HepG2 (cell line): Measurements from ENCODE around the gene KHK. TPM values are rescaled to one million over a fixed set of nuclear protein-coding genes. Genes with fewer than 3 reads are reported as not detected.
A peak's percentile ranks its signal among the peaks of the same experiment; 100 is the strongest.

ENCODE experiments used
- ATAC-seq: fragments of 200-7000 bp; cut with Tn5 transposase; 3 replicates; pipeline ENCODE4 v1.9.1; 2020; ENCODE audit warnings: mild to moderate bottlenecking, moderate library complexity
- BruUV-seq: library from RNA; stranded (reverse); fragments of 400-500 nt; replicated peaks from 2 replicates; lab custom pipeline; 2021; lab: Mats Ljungman, UMichigan
- CTCF ChIA-PET: fragments of 300-600 bp; formaldehyde crosslinking; extraction: SDS; loops from one replicate; lab custom pipeline; 2021; ENCODE audit warnings: low total read pairs, inconsistent platforms, low intra/inter-chr PET ratio; lab: Yijun Ruan, JAX
- POLR2A ChIA-PET: fragments of 350-600 bp; sonication (Branson Sonifier 250); formaldehyde crosslinking; loops from one replicate; lab custom pipeline; 2020; ENCODE audit warnings: antibody characterized with exemption, inconsistent platforms; lab: Yijun Ruan, JAX
- DNase-seq: peaks from one replicate; pipeline ENCODE4 v3.0.0-alpha.2; 2015; ENCODE audit warnings: low spot score
- FAIRE-seq: peaks from 3 replicates; lab custom pipeline; 2011; peaks lifted over from hg19 to GRCh38; lab: Jason Lieb, UNC
- H2AFZ ChIP-seq: one replicate; pipeline ENCODE4 v1.6.1; 2011; ENCODE audit warnings: low read length, inconsistent platforms
- H3K27ac ChIP-seq: fragments of 300-600 bp; 3 replicates; pipeline ENCODE4 v1.8.0; 2011; ENCODE audit warnings: mixed run types, mild to moderate bottlenecking, mixed read lengths, low read length, inconsistent platforms; ENCODE audit not compliant: insufficient read depth; ENCODE audit errors: extremely low read length
- H3K27me3 ChIP-seq, 2 experiments: fragments of 200-600 bp in 1 of 2; 2 replicates in 1 of 2; 3 replicates in 1 of 2; pipeline versions ENCODE4 v1.6.0 to v1.8.0; 2011; ENCODE audit warnings: low read length in 2 of 2, mild to moderate bottlenecking in 2 of 2, moderate library complexity in 2 of 2, inconsistent platforms in 1 of 2; ENCODE audit not compliant: insufficient read depth in 2 of 2, control insufficient read depth in 1 of 2
- H3K36me3 ChIP-seq, 2 experiments: fragments of 200-600 bp in 1 of 2; replicated peaks in 1 of 2; 2 replicates in 1 of 2; 3 replicates in 1 of 2; pipeline versions ENCODE4 v1.5.1 to v1.8.0; 2011; ENCODE audit warnings: low read length in 2 of 2, inconsistent platforms in 1 of 2; ENCODE audit not compliant: insufficient read depth in 2 of 2, control insufficient read depth in 1 of 2
- H3K4me1 ChIP-seq: 2 replicates; pipeline ENCODE4 v1.5.1; 2012; ENCODE audit warnings: low read length, inconsistent platforms; ENCODE audit not compliant: insufficient read depth
- H3K4me2 ChIP-seq: 2 replicates; pipeline ENCODE4 v1.6.0; 2011; ENCODE audit warnings: low read depth, low read length, inconsistent platforms
- H3K4me3 ChIP-seq, 3 experiments: fragments of 200-600 bp in 1 of 3; sonication (generic), shearing (Covaris generic) in 1 of 3; replicated peaks in 1 of 3; 2 replicates each; pipeline ENCODE4 v1.5.1; 2011 to 2016; ENCODE audit warnings: low read length in 3 of 3, inconsistent platforms in 2 of 3, low read depth in 2 of 3, mild to moderate bottlenecking in 2 of 3, control low read depth in 1 of 3, mixed read lengths in 1 of 3; ENCODE audit not compliant: insufficient read depth in 1 of 3
- H3K79me2 ChIP-seq: one replicate; pipeline ENCODE4 v1.6.1; 2011; ENCODE audit warnings: low read length, inconsistent platforms; ENCODE audit not compliant: insufficient read depth
- H3K9ac ChIP-seq: 2 replicates; pipeline ENCODE4 v1.6.0; 2011; ENCODE audit warnings: mild to moderate bottlenecking, low read depth, low read length, inconsistent platforms; ENCODE audit not compliant: insufficient read depth
- H3K9me3 ChIP-seq: 2 replicates; pipeline ENCODE4 v1.5.1; 2012; ENCODE audit warnings: mild to moderate bottlenecking, low read length
- H4K20me1 ChIP-seq: 2 replicates; pipeline ENCODE4 v1.6.0; 2011; ENCODE audit warnings: inconsistent platforms, mild to moderate bottlenecking, low read length, moderate library complexity; ENCODE audit not compliant: insufficient read depth
- NR2C2 ChIP-seq: sonication (generic); formaldehyde crosslinking; IDR thresholded peaks from 2 replicates; pipeline ENCODE4 v1.4.0; 2020; ENCODE audit warnings: missing genetic modification reagents, mild to moderate bottlenecking, moderate library complexity, borderline replicate concordance
- RBFOX2 ChIP-seq: fragments of 200-400 bp; formaldehyde crosslinking; IDR thresholded peaks from 2 replicates; pipeline ENCODE4 v1.6.1; 2017; ENCODE audit warnings: low read depth, mild to moderate bottlenecking, low read length
- ZNF260 ChIP-seq: sonication (generic); formaldehyde crosslinking; IDR thresholded peaks from 2 replicates; pipeline ENCODE4 v1.4.0; 2020; ENCODE audit warnings: missing genetic modification reagents, low read depth, mild to moderate bottlenecking, borderline replicate concordance
- WGBS: methylation state at CpG from one replicate; pipeline ENCODE4 v1.1.6; 2017; ENCODE audit warnings: low lambda C conversion rate; 5-methylcytosine and 5-hydroxymethylcytosine counted together
- in situ Hi-C: cut with HindIII; loops from 2 replicates; pipeline ENCODE4 v1.10.0; 2017; ENCODE audit warnings: low pct_unique_long_range_greater_than_20kb; ENCODE audit not compliant: extremely low pct_ligation_motif_present
- intact Hi-C: fragments of 100-400 bp; cut with micrococcal nuclease; formaldehyde crosslinking; loops from one replicate; pipeline ENCODE4 v1.10.0; 2022; ENCODE audit not compliant: unreplicated experiment
- polyA plus RNA-seq, 8 experiments: library from polyadenylated mRNA; depleted of rRNA in 3 of 8; stranded (reverse) in 7 of 8; unstranded in 1 of 8; fragments of >200 nt; fragmentation: Illumina TruSeq in 4 of 8; extraction: Trizol in 4 of 8; gene quantifications; 2 replicates each; pipeline versions ENCODE4 v1.2.1 to v1.2.3, GENCODE V29; 2011 to 2016; ENCODE audit warnings: low read depth in 4 of 8, missing spikeins in 1 of 8, mixed read lengths in 1 of 8; ENCODE audit not compliant: insufficient read depth in 1 of 8
- total RNA-seq, 5 experiments: library from RNA; depleted of rRNA; stranded (reverse); fragments of >200 nt; fragmentation: Illumina TruSeq; extraction: Trizol; gene quantifications; 2 replicates each; pipeline ENCODE4 v1.2.3, GENCODE V29; 2016; ENCODE audit warnings: low read depth in 1 of 5

Gene KHK
- total and polyA plus RNA-seq, 2 of the 13 experiments (the other 11 are each of a cell fraction or from before 2014, with no cell fraction given), result 40.9 to 99.2 TPM

- CTCF ChIA-PET, result no interaction called here
- POLR2A ChIA-PET, result interaction anchor here (1.4 to 6.4 kb wide), 3 partner anchors 17 to 29 kb away, joined by 3 to 88 read pairs (median 58); partner anchors contain the start of genes EMILIN1 and OST4
- WGBS, result 96% methylated on average over 11 of the region's 11 CpGs
Observed at GRCh38 chr2:27054721-27055120, 31.9 kb upstream of the KHK start.

GRCh38 chr2:27057184-27057583 lies 29.4 kb upstream of the KHK start:
- POLR2A ChIA-PET, result interaction anchor here (4.3 kb wide), 1 partner anchor 10 kb away, joined by 19 read pairs; no protein-coding TSS in a partner anchor
- CTCF ChIA-PET, result no interaction called here
- BruUV-seq, result no TSS peak
- FAIRE-seq, result no peak
- Histone ChIP-seq H3K27ac (no peak overlapping the region), H3K27me3 (no peaks in the 10 kb centered on the region; a peak in 1 of 5 replicates), H3K9ac (no peak overlapping the region), H3K4me3 (no peak overlapping the region), H3K4me2 (no peak overlapping the region), H2AFZ (no peak overlapping the region), H3K4me1 (peaks cover 13% of the 10 kb centered on the region), H3K9me3 (no peaks in the 10 kb centered on the region), H3K36me3 (peaks cover 17 to 63% of the 10 kb centered on the region in 2 experiments), H4K20me1 (no peaks in the 10 kb centered on the region), H3K79me2 (peaks cover 4% of the 10 kb centered on the region)
- DNase-seq, result no peak
- intact Hi-C loops, result no loop called here
- 0 out of 2 replicates have a peak, but pooled peaks have one; percentile 17 for TF ChIP-seq RBFOX2
- no peak for TF ChIP-seq NR2C2 (CRISPR knock-in tag)
- in situ Hi-C loops, result no loop called here
- WGBS, result 98% methylated on average over 6 of the region's 6 CpGs
- no peak for ATAC-seq

More at GRCh38 chr2:27054721-27055120, 31.9 kb upstream of the KHK start:
- Histone ChIP-seq H2AFZ (no peak overlapping the region), H3K27me3 (no peaks in the 10 kb centered on the region; a peak in 1 of 5 replicates), H3K9me3 (no peaks in the 10 kb centered on the region), H4K20me1 (peaks cover 3% of the 10 kb centered on the region; the same call in 1 of the 2 replicates), H3K4me3 (no peak overlapping the region), H3K27ac (no peak overlapping the region), H3K4me1 (peaks cover 14% of the 10 kb centered on the region), H3K9ac (no peak overlapping the region), H3K79me2 (peaks cover 8% of the 10 kb centered on the region), H3K4me2 (no peak overlapping the region), H3K36me3 (peaks cover 15 to 63% of the 10 kb centered on the region in 2 experiments)
- no peak for DNase-seq
- no peak for ATAC-seq
- intact Hi-C loops (no loop called here), in situ Hi-C loops (no loop called here)
- no peak for FAIRE-seq
- BruUV-seq, result no TSS peak
- TF ChIP-seq ZNF260 (CRISPR knock-in tag), result no peak
